ENCODE results near the gene EHD4. TPM values are rescaled to one million over a fixed set of nuclear protein-coding genes. Genes with fewer than 3 reads are reported as not detected.

The EHD4 gene
- total RNA-seq, 1 donor from 2014 or later: 17.2 TPM

DNA sequence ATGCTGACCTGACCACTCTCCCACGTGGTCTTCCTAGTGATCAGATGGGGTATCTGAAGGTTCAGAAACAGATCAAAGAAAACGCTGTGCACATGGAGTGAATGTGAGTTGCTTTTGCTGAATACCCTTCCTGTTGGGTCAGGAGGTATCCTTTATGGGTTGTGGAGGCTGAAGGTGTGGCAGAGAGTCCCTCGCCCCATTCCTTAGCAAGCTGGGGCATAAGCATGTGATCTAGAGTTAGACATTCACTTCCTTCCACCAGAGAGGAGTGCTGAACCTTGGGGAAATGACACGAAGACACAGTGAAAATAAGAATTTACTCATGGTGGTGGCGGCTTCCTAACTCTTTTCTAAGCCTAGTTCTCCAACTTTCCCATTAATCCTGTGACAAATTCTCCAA lies 50.7 kb downstream of the EHD4 start:
- no peaks in the 10 kb centered on the region for H3K9me3 Mint-ChIP-seq (ENCODE audit: low read depth)
- H3K27ac Mint-ChIP-seq: peak overlapping the region; percentile 14
- DNase-seq (ENCODE audit: low spot score, unreplicated experiment): no peak
- no peak overlapping the region for H3K4me3 Mint-ChIP-seq (ENCODE audit: low read depth)
- H3K36me3 Mint-ChIP-seq (ENCODE audit: insufficient read depth): peaks cover 6% of the 10 kb centered on the region
- H3K4me1 Mint-ChIP-seq (ENCODE audit: low read depth): peaks cover 45% of the 10 kb centered on the region
- TF ChIP-seq, protein P1, sequence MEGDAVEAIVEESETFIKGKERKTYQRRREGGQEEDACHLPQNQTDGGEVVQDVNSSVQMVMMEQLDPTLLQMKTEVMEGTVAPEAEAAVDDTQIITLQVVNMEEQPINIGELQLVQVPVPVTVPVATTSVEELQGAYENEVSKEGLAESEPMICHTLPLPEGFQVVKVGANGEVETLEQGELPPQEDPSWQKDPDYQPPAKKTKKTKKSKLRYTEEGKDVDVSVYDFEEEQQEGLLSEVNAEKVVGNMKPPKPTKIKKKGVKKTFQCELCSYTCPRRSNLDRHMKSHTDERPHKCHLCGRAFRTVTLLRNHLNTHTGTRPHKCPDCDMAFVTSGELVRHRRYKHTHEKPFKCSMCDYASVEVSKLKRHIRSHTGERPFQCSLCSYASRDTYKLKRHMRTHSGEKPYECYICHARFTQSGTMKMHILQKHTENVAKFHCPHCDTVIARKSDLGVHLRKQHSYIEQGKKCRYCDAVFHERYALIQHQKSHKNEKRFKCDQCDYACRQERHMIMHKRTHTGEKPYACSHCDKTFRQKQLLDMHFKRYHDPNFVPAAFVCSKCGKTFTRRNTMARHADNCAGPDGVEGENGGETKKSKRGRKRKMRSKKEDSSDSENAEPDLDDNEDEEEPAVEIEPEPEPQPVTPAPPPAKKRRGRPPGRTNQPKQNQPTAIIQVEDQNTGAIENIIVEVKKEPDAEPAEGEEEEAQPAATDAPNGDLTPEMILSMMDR (IDR thresholded peaks at IDR 0.05; ENCODE audit: unreplicated experiment): no peak
- no peaks in the 10 kb centered on the region for H3K27me3 Mint-ChIP-seq

DNA sequence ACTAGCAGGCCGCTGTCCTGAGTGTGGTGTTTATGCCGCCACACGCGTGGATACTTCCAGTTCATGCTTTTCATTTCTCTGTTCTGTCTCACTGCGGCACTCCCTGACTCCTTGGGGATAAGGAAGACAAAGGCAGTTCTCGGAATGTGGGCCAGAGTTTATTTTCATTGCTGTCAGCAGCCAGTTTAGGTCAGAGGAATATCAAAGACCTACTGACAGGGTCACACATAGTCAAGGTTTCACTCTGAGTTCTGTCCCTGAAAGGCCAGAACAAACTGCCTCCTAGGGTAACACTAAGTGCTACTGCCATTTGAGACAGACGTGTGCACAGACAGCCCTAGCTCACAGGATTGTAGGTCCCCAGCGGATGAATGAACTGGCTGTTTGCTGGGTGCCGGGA lies 51.2 kb downstream of the EHD4 start:
- TF ChIP-seq, protein P1 (IDR thresholded peaks at IDR 0.05; ENCODE audit: unreplicated experiment): no peak
- peaks cover 41% of the 10 kb centered on the region for H3K4me1 Mint-ChIP-seq (ENCODE audit: low read depth)
- no peak overlapping the region for H3K4me3 Mint-ChIP-seq (ENCODE audit: low read depth)
- no peaks in the 10 kb centered on the region for H3K9me3 Mint-ChIP-seq (ENCODE audit: low read depth)
- peak overlapping the region; percentile 14 for H3K27ac Mint-ChIP-seq
- DNase-seq (ENCODE audit: low spot score, unreplicated experiment): no peak
- H3K36me3 Mint-ChIP-seq (ENCODE audit: insufficient read depth): peaks cover 8% of the 10 kb centered on the region
- H3K27me3 Mint-ChIP-seq: no peaks in the 10 kb centered on the region

DNA sequence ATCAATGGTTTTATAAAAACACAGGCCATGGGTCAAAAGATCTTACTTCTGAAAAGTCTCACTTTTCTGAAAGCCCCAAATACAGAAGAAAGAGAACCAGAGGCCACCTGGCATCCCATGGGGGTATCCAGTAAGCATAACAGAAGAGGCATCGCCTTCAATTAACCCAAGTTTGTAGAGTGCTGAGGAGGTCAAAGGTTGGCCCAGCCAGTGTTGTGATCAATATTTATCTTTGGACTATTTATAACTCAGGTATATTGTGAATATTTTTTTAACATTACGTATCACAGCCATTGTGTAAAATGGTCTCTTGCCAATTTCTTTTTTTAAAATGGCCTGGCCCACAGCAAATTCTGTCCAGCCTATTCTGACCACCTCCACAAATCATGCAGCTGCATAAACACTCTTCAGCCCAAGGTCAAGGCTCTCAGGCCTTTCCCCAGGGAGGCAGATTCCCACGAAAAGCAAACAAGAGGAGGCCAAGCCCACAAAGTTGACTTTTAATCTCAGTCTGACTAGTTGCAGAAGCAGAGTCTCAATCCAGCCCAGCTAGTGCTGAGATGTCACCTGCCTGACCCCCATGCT lies 52.3 kb downstream of the EHD4 start:
- no peaks in the 10 kb centered on the region for H3K9me3 Mint-ChIP-seq (ENCODE audit: low read depth)
- peaks cover 9% of the 10 kb centered on the region for H3K36me3 Mint-ChIP-seq (ENCODE audit: insufficient read depth)
- TF ChIP-seq, protein P1 (IDR thresholded peaks at IDR 0.05; ENCODE audit: unreplicated experiment): no peak
- peak overlapping the region; percentile 24 for H3K4me3 Mint-ChIP-seq (ENCODE audit: low read depth)
- no peaks in the 10 kb centered on the region for H3K27me3 Mint-ChIP-seq
- H3K4me1 Mint-ChIP-seq (ENCODE audit: low read depth): peaks cover 41% of the 10 kb centered on the region
- H3K27ac Mint-ChIP-seq: peak overlapping the region; percentile 83
- no peak for DNase-seq (ENCODE audit: low spot score, unreplicated experiment)

DNA sequence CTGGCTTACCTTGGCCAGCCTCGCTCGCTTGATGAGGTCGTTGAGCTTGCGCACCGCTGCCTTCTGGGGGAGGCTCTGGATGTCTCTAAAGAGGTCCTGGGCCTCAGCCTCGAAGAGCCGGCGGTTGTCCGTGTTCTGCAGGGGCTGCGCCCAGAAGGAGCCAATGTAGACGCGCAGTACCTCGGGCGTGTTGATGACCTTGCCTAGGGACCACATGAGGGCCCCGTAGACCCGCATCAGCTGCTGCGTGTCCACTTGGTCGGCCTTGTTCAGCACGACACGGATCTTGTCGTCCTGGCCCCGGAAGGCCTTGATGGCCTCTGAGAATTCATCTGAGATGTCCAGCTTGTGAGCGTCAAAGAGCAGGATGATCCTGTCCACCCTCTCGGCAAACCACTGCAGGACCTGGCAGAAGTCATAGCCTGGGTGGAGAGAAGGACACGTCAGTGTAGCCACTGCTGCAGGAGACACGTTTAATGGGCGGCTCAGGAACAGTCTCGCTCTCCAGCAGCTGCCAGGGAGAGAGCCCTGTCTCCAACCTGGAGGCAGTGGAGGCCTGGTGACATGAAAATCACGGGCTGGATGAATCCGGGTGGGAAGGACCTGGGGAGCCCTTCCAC lies 53.0 kb downstream of the EHD4 start:
- DNase-seq (ENCODE audit: low spot score, unreplicated experiment): no peak
- TF ChIP-seq, protein P1 (IDR thresholded peaks at IDR 0.05; ENCODE audit: unreplicated experiment): no peak
- H3K27ac Mint-ChIP-seq: peak overlapping the region; percentile 83
- H3K4me3 Mint-ChIP-seq (ENCODE audit: low read depth): no peak overlapping the region
- H3K9me3 Mint-ChIP-seq (ENCODE audit: low read depth): no peaks in the 10 kb centered on the region
- no peaks in the 10 kb centered on the region for H3K27me3 Mint-ChIP-seq
- peaks cover 41% of the 10 kb centered on the region for H3K4me1 Mint-ChIP-seq (ENCODE audit: low read depth)
- H3K36me3 Mint-ChIP-seq (ENCODE audit: insufficient read depth): peaks cover 8% of the 10 kb centered on the region

GRCh38 chr15:41918506-41919126 lies 53.7 kb downstream of the EHD4 start:
- H3K9me3 Mint-ChIP-seq (ENCODE audit: low read depth): no peaks in the 10 kb centered on the region
- H3K36me3 Mint-ChIP-seq (ENCODE audit: insufficient read depth): peaks cover 9% of the 10 kb centered on the region
- no peak overlapping the region for H3K4me3 Mint-ChIP-seq (ENCODE audit: low read depth)
- peaks cover 41% of the 10 kb centered on the region for H3K4me1 Mint-ChIP-seq (ENCODE audit: low read depth)
- TF ChIP-seq, protein P1 (IDR thresholded peaks at IDR 0.05; ENCODE audit: unreplicated experiment): no peak
- H3K27ac Mint-ChIP-seq: no peak overlapping the region
- no peak for DNase-seq (ENCODE audit: low spot score, unreplicated experiment)
- no peaks in the 10 kb centered on the region for H3K27me3 Mint-ChIP-seq

All from progenitor cell of endocrine pancreas (in vitro differentiated cells).